ENCODE data around the gene GPBP1L1. TPM values are rescaled to one million over a fixed set of nuclear protein-coding genes. Genes with fewer than 3 reads are reported as not detected.
"Not testable (repeated sequence)": the region's sequence is repeated elsewhere in the genome, so short reads cannot be mapped to it uniquely, and the experiment has no call there.

Gene GPBP1L1
- total RNA-seq, 2 experiments from 2014 or later, result 103 to 105 TPM

- Mint-ChIP-seq H3K4me3 (no peak overlapping the region), H3K4me1 (ENCODE audit: low read depth) (no peaks in the 10 kb centered on the region), H3K27me3 (ENCODE audit: low read depth) (no peaks in the 10 kb centered on the region), H3K9me3 (ENCODE audit: insufficient read depth) (peaks cover 9% of the 10 kb centered on the region), H3K36me3 (ENCODE audit: low read depth) (peaks cover 13% of the 10 kb centered on the region), H3K27ac (no peak overlapping the region)
- POLR2A ChIA-PET, result no interaction called here
- CTCF ChIA-PET, result no interaction called here
- ATAC-seq (no peak), DNase-seq (no peak)
Measured at GRCh38 chr1:45704637-45705036, 18.3 kb upstream of the GPBP1L1 start.

GRCh38 chr1:45694823-45695222 lies 8.5 kb upstream of the GPBP1L1 start:
- ChIA-PET POLR2A (no interaction called here), CTCF (no interaction called here)
- no peak for DNase-seq
- peaks cover 44% of the 10 kb centered on the region for H3K36me3 Mint-ChIP-seq (ENCODE audit: low read depth)
- no peak for ATAC-seq
- no peak overlapping the region for H3K27ac Mint-ChIP-seq
- no peak overlapping the region for H3K4me3 Mint-ChIP-seq
- peaks cover 9% of the 10 kb centered on the region for H3K4me1 Mint-ChIP-seq (ENCODE audit: low read depth)
- no peaks in the 10 kb centered on the region for H3K27me3 Mint-ChIP-seq (ENCODE audit: low read depth)
- H3K9me3 Mint-ChIP-seq (ENCODE audit: insufficient read depth), result no peaks in the 10 kb centered on the region

GRCh38 chr1:45693811-45694210 lies 7.5 kb upstream of the GPBP1L1 start:
- H3K9me3 Mint-ChIP-seq (ENCODE audit: insufficient read depth); CTCF ChIA-PET; ATAC-seq; H3K4me3 Mint-ChIP-seq; POLR2A ChIA-PET; DNase-seq; H3K27me3 Mint-ChIP-seq (ENCODE audit: low read depth); H3K27ac Mint-ChIP-seq: not testable (repeated sequence)
- peaks cover 17% of the 10 kb centered on the region for H3K4me1 Mint-ChIP-seq (ENCODE audit: low read depth)
- H3K36me3 Mint-ChIP-seq (ENCODE audit: low read depth), result peaks cover 43% of the 10 kb centered on the region

GRCh38 chr1:45687754-45688740 lies 1.7 kb upstream of the GPBP1L1 start, which contains the start of gene TMEM69:
TSS of gene TMEM69 (plus strand) at chr1:45688181. CDS start at chr1:45691069, 2,888 bp downstream.
- DNase-seq (peak; percentile 89), ATAC-seq (no peak)
- H3K9me3 Mint-ChIP-seq (ENCODE audit: insufficient read depth), result no peaks in the 10 kb centered on the region
- peak within 1 kb of the TSS; percentile 99 for H3K4me3 Mint-ChIP-seq
- peaks cover 32% of the 10 kb centered on the region for H3K36me3 Mint-ChIP-seq (ENCODE audit: low read depth)
- H3K27ac Mint-ChIP-seq, result peak within 1 kb of the TSS; percentile 99
- no peaks in the 10 kb centered on the region for H3K27me3 Mint-ChIP-seq (ENCODE audit: low read depth)
- peaks cover 33% of the 10 kb centered on the region for H3K4me1 Mint-ChIP-seq (ENCODE audit: low read depth)
- CTCF ChIA-PET, result interaction anchor here (1.0 to 1.2 kb wide), 2 partner anchors 11 to 155 kb away, joined by 3 read pairs; no protein-coding TSS in a partner anchor
- POLR2A ChIA-PET, result interaction anchor here (0.6 to 2.6 kb wide), 14 partner anchors 9 to 616 kb away, joined by 3 to 22 read pairs (median 4); partner anchors contain the start of genes IPP, LRRC41, MAST2 and MUTYH

- H3K36me3 Mint-ChIP-seq (ENCODE audit: low read depth), result peaks cover 28% of the 10 kb centered on the region
- CTCF ChIA-PET, result interaction anchor here (0.9 to 1.8 kb wide), 5 partner anchors 60 to 327 kb away, joined by 3 to 4 read pairs (median 4); no protein-coding TSS in a partner anchor
- peak overlapping the region; percentile 99 for H3K27ac Mint-ChIP-seq
- peak; percentile 98 for DNase-seq
- peaks cover 35% of the 10 kb centered on the region for H3K4me1 Mint-ChIP-seq (ENCODE audit: low read depth)
- ATAC-seq, result peak; percentile 88
- H3K9me3 Mint-ChIP-seq (ENCODE audit: insufficient read depth), result no peaks in the 10 kb centered on the region
- POLR2A ChIA-PET, result interaction anchor here (1.0 to 2.6 kb wide), 10 partner anchors 9 to 617 kb away, joined by 3 to 22 read pairs (median 4); partner anchors contain the start of genes IPP, LRRC41, MAST2 and MUTYH
- no peaks in the 10 kb centered on the region for H3K27me3 Mint-ChIP-seq (ENCODE audit: low read depth)
- H3K4me3 Mint-ChIP-seq, result peak overlapping the region; percentile 99
Measured at GRCh38 chr1:45687014-45687753, 851 bp upstream of the GPBP1L1 start.

- peak overlapping the region; percentile 99 for H3K27ac Mint-ChIP-seq
- POLR2A ChIA-PET, result interaction anchor here (0.6 to 2.6 kb wide), 26 partner anchors 8 to 965 kb away, joined by 3 to 22 read pairs (median 4); partner anchors contain the start of genes AKR1A1, MAST2, NASP and PRDX1
- peak; percentile 11 for ATAC-seq
- DNase-seq, result peak; percentile 73
- H3K27me3 Mint-ChIP-seq (ENCODE audit: low read depth), result no peaks in the 10 kb centered on the region
- peak overlapping the region; percentile 99 for H3K4me3 Mint-ChIP-seq
- no peaks in the 10 kb centered on the region for H3K9me3 Mint-ChIP-seq (ENCODE audit: insufficient read depth)
- H3K4me1 Mint-ChIP-seq (ENCODE audit: low read depth), result peaks cover 37% of the 10 kb centered on the region
- CTCF ChIA-PET, result interaction anchor here (0.7 to 1.8 kb wide), 15 partner anchors 13 to 538 kb away, joined by 3 to 4 read pairs (median 3); no protein-coding TSS in a partner anchor
- H3K36me3 Mint-ChIP-seq (ENCODE audit: low read depth), result peaks cover 25% of the 10 kb centered on the region
Measured at GRCh38 chr1:45686015-45686287, 382 bp downstream of the GPBP1L1 start.

GRCh38 chr1:45685308-45686014 lies 872 bp downstream of the GPBP1L1 start:
- ChIA-PET POLR2A (interaction anchor here (0.6 to 2.6 kb wide), 22 partner anchors 7 to 965 kb away, joined by 3 to 22 read pairs (median 4); partner anchors contain the start of genes AKR1A1, MAST2, NASP and PRDX1), CTCF (interaction anchor here (0.7 to 1.8 kb wide), 13 partner anchors 13 to 538 kb away, joined by 3 to 4 read pairs (median 3); no protein-coding TSS in a partner anchor)
- no peak for ATAC-seq
- peaks cover 40% of the 10 kb centered on the region for H3K4me1 Mint-ChIP-seq (ENCODE audit: low read depth)
- peak; percentile 24 for DNase-seq
- H3K4me3 Mint-ChIP-seq, result peak overlapping the region; percentile 99
- no peaks in the 10 kb centered on the region for H3K27me3 Mint-ChIP-seq (ENCODE audit: low read depth)
- no peaks in the 10 kb centered on the region for H3K9me3 Mint-ChIP-seq (ENCODE audit: insufficient read depth)
- peak overlapping the region; percentile 99 for H3K27ac Mint-ChIP-seq
- peaks cover 23% of the 10 kb centered on the region for H3K36me3 Mint-ChIP-seq (ENCODE audit: low read depth)

GRCh38 chr1:45684402-45684801 lies 1.9 kb downstream of the GPBP1L1 start:
- H3K9me3 Mint-ChIP-seq (ENCODE audit: insufficient read depth), result no peaks in the 10 kb centered on the region
- ChIA-PET POLR2A (interaction anchor here (0.6 kb wide), 3 partner anchors 22 to 168 kb away, joined by 3 to 5 read pairs (median 3); no protein-coding TSS in a partner anchor), CTCF (no interaction called here)
- ATAC-seq, result no peak
- H3K27me3 Mint-ChIP-seq (ENCODE audit: low read depth), result no peaks in the 10 kb centered on the region
- peak overlapping the region; percentile 6 for H3K27ac Mint-ChIP-seq
- peak overlapping the region; percentile 99 for H3K4me3 Mint-ChIP-seq
- H3K36me3 Mint-ChIP-seq (ENCODE audit: low read depth), result peaks cover 18% of the 10 kb centered on the region
- peaks cover 36% of the 10 kb centered on the region for H3K4me1 Mint-ChIP-seq (ENCODE audit: low read depth)
- DNase-seq, result no peak

- ATAC-seq (no peak), DNase-seq (no peak)
- peaks cover 34% of the 10 kb centered on the region for H3K4me1 Mint-ChIP-seq (ENCODE audit: low read depth)
- peaks cover 15% of the 10 kb centered on the region for H3K36me3 Mint-ChIP-seq (ENCODE audit: low read depth)
- no peak overlapping the region for H3K27ac Mint-ChIP-seq
- ChIA-PET CTCF (interaction anchor here (1.3 kb wide), 1 partner anchor 14 kb away, joined by 3 read pairs; no protein-coding TSS in a partner anchor), POLR2A (interaction anchor here (0.9 kb wide), 1 partner anchor 132 kb away, joined by 3 read pairs; no protein-coding TSS in a partner anchor)
- no peak overlapping the region for H3K4me3 Mint-ChIP-seq
- H3K9me3 Mint-ChIP-seq (ENCODE audit: insufficient read depth), result no peaks in the 10 kb centered on the region
- H3K27me3 Mint-ChIP-seq (ENCODE audit: low read depth), result no peaks in the 10 kb centered on the region
Measured at GRCh38 chr1:45682942-45683341, 3.4 kb downstream of the GPBP1L1 start.

- H3K9me3 Mint-ChIP-seq (ENCODE audit: insufficient read depth), result no peaks in the 10 kb centered on the region
- no peak for DNase-seq
- no peak for ATAC-seq
- H3K4me3 Mint-ChIP-seq, result no peak overlapping the region
- H3K36me3 Mint-ChIP-seq (ENCODE audit: low read depth), result peaks cover 10% of the 10 kb centered on the region
- CTCF ChIA-PET, result interaction anchor here (0.8 to 1.2 kb wide), 2 partner anchors 11 to 14 kb away, joined by 3 read pairs; no protein-coding TSS in a partner anchor
- no peaks in the 10 kb centered on the region for H3K27me3 Mint-ChIP-seq (ENCODE audit: low read depth)
- H3K4me1 Mint-ChIP-seq (ENCODE audit: low read depth), result peaks cover 22% of the 10 kb centered on the region
- H3K27ac Mint-ChIP-seq, result no peak overlapping the region
- POLR2A ChIA-PET, result interaction anchor here (1.8 kb wide), 1 partner anchor 9 kb away, joined by 5 read pairs; the partner anchor contains the start of gene TMEM69
Measured at GRCh38 chr1:45679123-45679522, 7.2 kb downstream of the GPBP1L1 start.
